HG03064 (cell line): Measurements from ENCODE around the gene TOX3.

Source experiments
- ATAC-seq: cut with Tn5 transposase; IDR thresholded peaks from one replicate; pipeline ENCODE4 v1.9.1; 2021; ENCODE audit warnings: low read depth; ENCODE audit not compliant: unreplicated experiment

TOX3 gene

GRCh38 chr16:52408191-52408845, 138.6 kb downstream of the TOX3 start:
- no peak for ATAC-seq

GRCh38 chr16:52407778-52408177, 139.2 kb downstream of the TOX3 start:
- no peak for ATAC-seq

GRCh38 chr16:52405441-52405840, 141.5 kb downstream of the TOX3 start:
- ATAC-seq = no peak

GRCh38 chr16:52404546-52404945, 142.4 kb downstream of the TOX3 start:
- no peak for ATAC-seq

- no peak for ATAC-seq
Measured at GRCh38 chr16:52399116-52399515, 147.8 kb downstream of the TOX3 start.

GRCh38 chr16:52398491-52398960, 148.4 kb downstream of the TOX3 start:
- ATAC-seq = no peak

GRCh38 chr16:52398021-52398420, 148.9 kb downstream of the TOX3 start:
- no peak for ATAC-seq

- ATAC-seq = no peak
Measured at GRCh38 chr16:52393448-52393847, 153.5 kb downstream of the TOX3 start.

GRCh38 chr16:52389045-52389444, 157.9 kb downstream of the TOX3 start:
- no peak for ATAC-seq
